Stomach (tissue), 4 donors: ENCODE measurements around the gene ELMO1.

Experiments used
- POLR2AphosphoS5 ChIP-seq, 3 donors: sonication (generic); formaldehyde crosslinking; IDR thresholded peaks; one replicate each; pipeline ENCODE4 v1.6.1; 2016; ENCODE audit warnings: antibody characterized with exemption in 3 of 3
- TF ChIP-seq, protein P1 (sequence below), 7 experiments: fragments of 450-650 bp in 4 of 7; fragments of 200-600 bp in 3 of 7; sonication (generic) in 3 of 7; IDR thresholded peaks; one replicate each; pipeline ENCODE4 v1.5.1; 2016 to 2019; ENCODE audit warnings: antibody characterized with exemption in 7 of 7, control low read depth in 2 of 7, mild to moderate bottlenecking in 1 of 7

DNA sequence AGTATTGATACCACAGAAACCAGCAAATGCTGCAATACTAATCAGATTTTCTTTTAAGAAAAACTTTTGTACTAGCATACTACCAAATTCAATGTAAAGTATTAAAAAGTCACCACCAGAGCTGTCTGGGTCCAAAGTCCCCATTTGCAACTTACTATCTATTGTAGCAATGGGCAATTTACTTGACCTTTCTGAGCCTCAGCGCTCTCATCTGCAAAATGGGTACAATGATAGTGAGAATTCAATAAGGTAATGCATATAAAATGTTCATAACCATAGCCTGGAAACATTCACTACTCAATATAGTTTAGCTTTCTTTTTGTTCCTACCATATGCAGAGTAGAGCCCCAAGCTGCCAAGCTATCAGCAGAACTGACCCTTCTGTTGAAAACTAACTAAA lies 337.2 kb downstream of the ELMO1 start:
- TF ChIP-seq, protein P1, sequence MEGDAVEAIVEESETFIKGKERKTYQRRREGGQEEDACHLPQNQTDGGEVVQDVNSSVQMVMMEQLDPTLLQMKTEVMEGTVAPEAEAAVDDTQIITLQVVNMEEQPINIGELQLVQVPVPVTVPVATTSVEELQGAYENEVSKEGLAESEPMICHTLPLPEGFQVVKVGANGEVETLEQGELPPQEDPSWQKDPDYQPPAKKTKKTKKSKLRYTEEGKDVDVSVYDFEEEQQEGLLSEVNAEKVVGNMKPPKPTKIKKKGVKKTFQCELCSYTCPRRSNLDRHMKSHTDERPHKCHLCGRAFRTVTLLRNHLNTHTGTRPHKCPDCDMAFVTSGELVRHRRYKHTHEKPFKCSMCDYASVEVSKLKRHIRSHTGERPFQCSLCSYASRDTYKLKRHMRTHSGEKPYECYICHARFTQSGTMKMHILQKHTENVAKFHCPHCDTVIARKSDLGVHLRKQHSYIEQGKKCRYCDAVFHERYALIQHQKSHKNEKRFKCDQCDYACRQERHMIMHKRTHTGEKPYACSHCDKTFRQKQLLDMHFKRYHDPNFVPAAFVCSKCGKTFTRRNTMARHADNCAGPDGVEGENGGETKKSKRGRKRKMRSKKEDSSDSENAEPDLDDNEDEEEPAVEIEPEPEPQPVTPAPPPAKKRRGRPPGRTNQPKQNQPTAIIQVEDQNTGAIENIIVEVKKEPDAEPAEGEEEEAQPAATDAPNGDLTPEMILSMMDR (IDR thresholded peaks at IDR 0.05), result no peak
- no peak for TF ChIP-seq POLR2AphosphoS5 (IDR thresholded peaks at IDR 0.05)
